HG02623 (cell line): ENCODE measurements around the gene CPZ.

ENCODE experiments used
- ATAC-seq: cut with Tn5 transposase; IDR thresholded peaks from one replicate; pipeline ENCODE4 v1.9.1; 2021; ENCODE audit warnings: moderate library complexity; ENCODE audit not compliant: unreplicated experiment

CPZ gene

GRCh38 chr4:8593264-8594096 is 915 bp downstream of the CPZ start:
- no peak for ATAC-seq

GRCh38 chr4:8594097-8595038 is 1.8 kb downstream of the CPZ start:
- ATAC-seq = no peak

GRCh38 chr4:8595237-8596087 is 2.9 kb downstream of the CPZ start:
- no peak for ATAC-seq

- no peak for ATAC-seq
Measured at GRCh38 chr4:8596891-8597290, 4.3 kb downstream of the CPZ start.

- no peak for ATAC-seq
Measured at GRCh38 chr4:8597319-8597718, 4.8 kb downstream of the CPZ start.

GRCh38 chr4:8597791-8598190 is 5.2 kb downstream of the CPZ start:
- no peak for ATAC-seq

GRCh38 chr4:8598391-8599090 is 6.0 kb downstream of the CPZ start:
- no peak for ATAC-seq

GRCh38 chr4:8599091-8599460 is 6.5 kb downstream of the CPZ start:
- ATAC-seq = no peak

GRCh38 chr4:8599657-8600056 is 7.1 kb downstream of the CPZ start:
- no peak for ATAC-seq

GRCh38 chr4:8600266-8600665 is 7.7 kb downstream of the CPZ start:
- ATAC-seq = no peak

- ATAC-seq = no peak
Measured at GRCh38 chr4:8600686-8601085, 8.1 kb downstream of the CPZ start.

- no peak for ATAC-seq
Measured at GRCh38 chr4:8601086-8601485, 8.5 kb downstream of the CPZ start.

GRCh38 chr4:8601556-8601955 is 9.0 kb downstream of the CPZ start:
- no peak for ATAC-seq

GRCh38 chr4:8602686-8603430 is 10.3 kb downstream of the CPZ start:
- no peak for ATAC-seq

- no peak for ATAC-seq
Measured at GRCh38 chr4:8603931-8604330, 11.4 kb downstream of the CPZ start.

GRCh38 chr4:8605289-8605688 is 12.7 kb downstream of the CPZ start:
- no peak for ATAC-seq

GRCh38 chr4:8606476-8606875 is 13.9 kb downstream of the CPZ start:
- no peak for ATAC-seq

- no peak for ATAC-seq
Measured at GRCh38 chr4:8606966-8607365, 14.4 kb downstream of the CPZ start.

- no peak for ATAC-seq
Measured at GRCh38 chr4:8607603-8608481, 15.3 kb downstream of the CPZ start.
